Testis (tissue), 3 donors: Measurements from ENCODE around the gene DNM3. TPM values are rescaled to one million over a fixed set of nuclear protein-coding genes. Genes with fewer than 3 reads are reported as not detected.
"Not testable (repeated sequence)": the region's sequence is repeated elsewhere in the genome, so short reads cannot be mapped to it uniquely, and the experiment has no call there.

ENCODE experiments used
- DNase-seq: peaks from one replicate; pipeline ENCODE4 v3.0.0-alpha.2; 2019
- H3K27ac ChIP-seq, 2 donors: fragments of 200-600 bp; sonication (generic); one replicate each; pipeline ENCODE4 v1.5.1; 2019
- H3K27me3 ChIP-seq: fragments of 200-600 bp; sonication (generic); one replicate; pipeline ENCODE4 v1.5.1; 2019
- H3K36me3 ChIP-seq: fragments of 200-600 bp; sonication (generic); one replicate; pipeline ENCODE4 v1.5.1; 2017; ENCODE audit warnings: low read depth; ENCODE audit errors: missing control alignments
- H3K4me1 ChIP-seq: fragments of 200-600 bp; sonication (generic); one replicate; pipeline ENCODE4 v1.5.1; 2019
- H3K4me3 ChIP-seq, 2 donors: fragments of 200-600 bp; sonication (generic); one replicate each; pipeline ENCODE4 v1.5.1; 2017 to 2019
- H3K9me3 ChIP-seq: fragments of 200-600 bp; sonication (generic); one replicate; pipeline ENCODE4 v1.5.1; 2017
- POLR2A ChIP-seq: fragments of 450-650 bp; IDR thresholded peaks from one replicate; pipeline ENCODE4 v1.6.1; 2017; ENCODE audit warnings: antibody characterized with exemption, mild to moderate bottlenecking, moderate library complexity
- WGBS, 2 donors: methylation state at CpG; one replicate each; pipeline ENCODE4 v1.1.5; 2018; 5-methylcytosine and 5-hydroxymethylcytosine counted together
- intact Hi-C: fragments of 100-400 bp; cut with DNase I; formaldehyde crosslinking; loops from one replicate; pipeline ENCODE4 v1.15.1; 2023; ENCODE audit warnings: low total_unique reads
- polyA plus RNA-seq: library from polyadenylated mRNA; stranded (reverse); fragments of 350-450 nt; fragmentation: Illumina TruSeq; extraction: RNeasy Lipid Tissue Mini Kit (QIAGEN cat#74804); gene quantifications from one replicate; pipeline ENCODE4 v1.2.3, GENCODE V29; 2014; ENCODE audit warnings: low read depth, low replicate concordance; ENCODE audit not compliant: insufficient read depth
- total RNA-seq, 2 donors: library from RNA; depleted of rRNA; stranded (reverse); fragments of >200 nt; gene quantifications; one replicate each; pipeline ENCODE4 v1.2.3, GENCODE V29; 2016
- TF ChIP-seq, protein P1 (sequence below), 3 experiments: fragments of 450-650 bp in 2 of 3; fragments of 200-600 bp in 1 of 3; sonication (generic) in 1 of 3; IDR thresholded peaks; one replicate each; pipeline ENCODE4 v1.5.1; 2016 to 2019; ENCODE audit warnings: antibody characterized with exemption in 3 of 3, mild to moderate bottlenecking in 2 of 3, moderate library complexity in 1 of 3

The DNM3 gene
- total and polyA plus RNA-seq, 3 donors from 2014 or later: 4.9 to 10.2 (median 8.4) TPM

DNA sequence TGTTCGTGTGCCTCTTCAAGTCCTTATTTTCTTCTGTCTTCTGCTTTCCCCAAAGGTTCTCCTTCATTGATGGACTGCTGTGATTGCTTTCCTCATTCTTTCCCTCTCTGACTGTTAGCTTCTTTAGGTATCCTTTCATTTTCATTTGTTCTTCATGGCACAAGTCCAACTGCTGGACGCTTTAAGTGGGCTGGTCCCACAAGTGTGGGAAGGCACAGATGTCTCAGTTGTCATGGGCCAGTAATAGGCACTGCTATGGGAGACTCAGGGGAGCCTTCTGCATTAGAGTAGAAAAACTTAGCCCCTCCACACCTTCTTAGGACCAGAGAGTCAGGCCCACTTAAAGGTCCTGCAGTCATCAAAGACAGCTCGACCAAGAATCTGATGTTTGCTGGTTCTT is 456.8 kb downstream of the DNM3 start:
- Histone ChIP-seq H3K27me3 (no peaks in the 10 kb centered on the region), H3K4me3 (no peak overlapping the region), H3K27ac (no peak overlapping the region), H3K4me1 (peaks cover 2% of the 10 kb centered on the region), H3K36me3 (no peaks in the 10 kb centered on the region), H3K9me3 (no peaks in the 10 kb centered on the region)
- WGBS, 2 donors: 79 to 86% methylated on average over 3 of the region's 3 CpGs
- TF ChIP-seq POLR2A: no peak
- TF ChIP-seq, protein P1, sequence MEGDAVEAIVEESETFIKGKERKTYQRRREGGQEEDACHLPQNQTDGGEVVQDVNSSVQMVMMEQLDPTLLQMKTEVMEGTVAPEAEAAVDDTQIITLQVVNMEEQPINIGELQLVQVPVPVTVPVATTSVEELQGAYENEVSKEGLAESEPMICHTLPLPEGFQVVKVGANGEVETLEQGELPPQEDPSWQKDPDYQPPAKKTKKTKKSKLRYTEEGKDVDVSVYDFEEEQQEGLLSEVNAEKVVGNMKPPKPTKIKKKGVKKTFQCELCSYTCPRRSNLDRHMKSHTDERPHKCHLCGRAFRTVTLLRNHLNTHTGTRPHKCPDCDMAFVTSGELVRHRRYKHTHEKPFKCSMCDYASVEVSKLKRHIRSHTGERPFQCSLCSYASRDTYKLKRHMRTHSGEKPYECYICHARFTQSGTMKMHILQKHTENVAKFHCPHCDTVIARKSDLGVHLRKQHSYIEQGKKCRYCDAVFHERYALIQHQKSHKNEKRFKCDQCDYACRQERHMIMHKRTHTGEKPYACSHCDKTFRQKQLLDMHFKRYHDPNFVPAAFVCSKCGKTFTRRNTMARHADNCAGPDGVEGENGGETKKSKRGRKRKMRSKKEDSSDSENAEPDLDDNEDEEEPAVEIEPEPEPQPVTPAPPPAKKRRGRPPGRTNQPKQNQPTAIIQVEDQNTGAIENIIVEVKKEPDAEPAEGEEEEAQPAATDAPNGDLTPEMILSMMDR (IDR thresholded peaks at IDR 0.05): no peak
- intact Hi-C loops: no loop called here
- DNase-seq: no peak

DNA sequence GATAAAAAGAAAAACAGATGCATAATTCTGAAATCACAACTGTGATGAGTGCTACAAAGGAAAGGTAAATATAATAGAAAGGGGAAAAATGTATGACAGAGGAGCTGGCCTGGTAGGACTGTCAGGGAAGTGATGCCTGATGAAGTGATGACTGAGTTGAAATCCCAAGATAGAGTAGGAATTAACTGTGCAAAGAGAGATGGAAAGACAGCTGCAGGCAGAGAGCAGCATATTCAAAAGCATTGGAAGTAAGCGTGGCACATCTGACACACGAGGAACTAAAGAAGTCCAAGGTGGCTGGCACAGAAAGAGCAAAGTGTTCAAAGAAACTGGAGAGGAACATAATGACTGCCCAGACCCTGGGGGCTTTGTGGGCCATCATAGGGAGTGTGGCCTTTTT is 457.6 kb downstream of the DNM3 start:
- no peak for DNase-seq
- no peak overlapping the region for H3K4me3 ChIP-seq
- H3K4me1 ChIP-seq: no peaks in the 10 kb centered on the region
- intact Hi-C loops: no loop called here
- WGBS, 2 donors: 89 to 92% methylated on average over 2 of the region's 2 CpGs
- no peak overlapping the region for H3K27ac ChIP-seq
- no peaks in the 10 kb centered on the region for H3K9me3 ChIP-seq
- H3K27me3 ChIP-seq: no peaks in the 10 kb centered on the region
- no peak for TF ChIP-seq POLR2A
- TF ChIP-seq, protein P1 (IDR thresholded peaks at IDR 0.05): no peak
- H3K36me3 ChIP-seq: no peaks in the 10 kb centered on the region

DNA sequence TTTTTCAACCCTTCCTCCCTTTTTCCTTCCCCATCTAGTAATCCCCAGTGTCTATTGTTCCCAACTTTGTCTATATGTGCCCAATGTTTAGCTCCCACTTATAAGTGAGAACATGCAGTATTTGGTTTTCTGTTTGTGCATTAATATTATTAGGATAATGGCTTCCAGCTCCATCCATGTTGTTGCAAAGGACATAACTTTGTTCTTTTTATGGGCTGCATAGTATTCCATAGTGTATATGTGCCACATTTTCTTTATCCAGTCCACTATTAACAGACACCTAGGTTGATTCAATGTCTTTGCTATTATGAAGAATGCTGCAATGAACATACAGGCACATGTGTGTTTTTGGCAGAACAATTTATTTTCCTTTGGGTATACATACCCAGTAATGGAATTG is 458.2 kb downstream of the DNM3 start:
- no peaks in the 10 kb centered on the region for H3K9me3 ChIP-seq
- intact Hi-C loops: no loop called here
- H3K4me1 ChIP-seq: no peaks in the 10 kb centered on the region
- H3K27me3 ChIP-seq: no peaks in the 10 kb centered on the region
- no peak for DNase-seq
- H3K27ac ChIP-seq: no peak overlapping the region
- TF ChIP-seq, protein P1 (IDR thresholded peaks at IDR 0.05): no peak
- TF ChIP-seq POLR2A: no peak
- no peaks in the 10 kb centered on the region for H3K36me3 ChIP-seq
- H3K4me3 ChIP-seq: no peak overlapping the region

DNA sequence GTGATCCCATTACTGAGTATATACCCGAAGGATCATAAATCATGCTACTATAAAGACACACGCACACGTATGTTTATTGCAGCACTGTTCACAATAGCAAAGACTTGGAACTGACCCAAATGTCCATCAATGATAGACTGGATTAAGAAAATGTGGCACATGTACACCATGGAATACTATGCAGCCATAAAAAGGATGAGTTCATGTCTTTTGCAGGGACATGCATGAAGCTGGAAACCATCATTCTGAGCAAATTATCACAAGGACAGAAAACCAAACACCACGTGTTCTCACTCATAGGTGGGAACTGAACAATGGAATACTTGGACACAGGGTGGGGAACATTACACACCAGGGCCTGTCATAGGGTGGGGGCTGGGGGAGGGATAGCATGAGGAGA is 466.2 kb downstream of the DNM3 start:
- H3K4me1 ChIP-seq, H3K4me3 ChIP-seq, H3K9me3 ChIP-seq, H3K27ac ChIP-seq, intact Hi-C loops, H3K36me3 ChIP-seq, H3K27me3 ChIP-seq, DNase-seq: not testable (repeated sequence)
- WGBS, 2 donors: 83 to 95% methylated on average over 4 of the region's 4 CpGs

DNA sequence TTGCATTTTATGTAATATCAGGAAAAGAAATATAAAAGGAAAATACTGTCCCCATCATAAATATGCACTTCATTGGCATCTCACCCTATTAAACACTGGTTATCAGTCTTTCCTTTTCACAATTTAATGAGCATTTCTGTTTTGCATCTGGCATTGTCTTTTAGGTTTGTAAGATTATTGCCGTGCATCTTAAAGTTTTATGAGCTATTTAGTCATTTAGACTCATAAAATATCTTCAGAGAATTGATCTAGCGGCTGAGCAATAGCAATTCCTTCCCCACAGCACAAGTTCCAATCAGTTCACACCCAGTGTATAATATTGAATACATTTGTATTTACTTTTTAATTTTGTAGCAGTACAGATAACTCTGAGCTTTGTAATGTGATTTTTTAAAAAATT is 466.8 kb downstream of the DNM3 start:
- no peak overlapping the region for H3K27ac ChIP-seq
- TF ChIP-seq POLR2A: no peak
- TF ChIP-seq, protein P1 (IDR thresholded peaks at IDR 0.05): no peak
- H3K27me3 ChIP-seq: no peaks in the 10 kb centered on the region
- no peaks in the 10 kb centered on the region for H3K4me1 ChIP-seq
- DNase-seq: no peak
- no peaks in the 10 kb centered on the region for H3K36me3 ChIP-seq
- 75 to 80% methylated on average over 2 of the region's 2 CpGs for WGBS, 2 donors
- H3K9me3 ChIP-seq: no peaks in the 10 kb centered on the region
- intact Hi-C loops: no loop called here
- no peak overlapping the region for H3K4me3 ChIP-seq
